ENCODE data around the gene GCNT2.

GRCh38 chr6:10545482-10545881 lies 24.3 kb downstream of the GCNT2 start:
- TF ChIP-seq CTCF (IDR thresholded peaks at IDR 0.05) (no peak), POLR2AphosphoS5 (IDR thresholded peaks at IDR 0.05; ENCODE audit: insufficient read depth in 1 of 2, low read depth in 1 of 2) (no peak), POLR2A (IDR thresholded peaks at IDR 0.05) (no peak)
